ENCODE results near the gene FAM13A.

DNA sequence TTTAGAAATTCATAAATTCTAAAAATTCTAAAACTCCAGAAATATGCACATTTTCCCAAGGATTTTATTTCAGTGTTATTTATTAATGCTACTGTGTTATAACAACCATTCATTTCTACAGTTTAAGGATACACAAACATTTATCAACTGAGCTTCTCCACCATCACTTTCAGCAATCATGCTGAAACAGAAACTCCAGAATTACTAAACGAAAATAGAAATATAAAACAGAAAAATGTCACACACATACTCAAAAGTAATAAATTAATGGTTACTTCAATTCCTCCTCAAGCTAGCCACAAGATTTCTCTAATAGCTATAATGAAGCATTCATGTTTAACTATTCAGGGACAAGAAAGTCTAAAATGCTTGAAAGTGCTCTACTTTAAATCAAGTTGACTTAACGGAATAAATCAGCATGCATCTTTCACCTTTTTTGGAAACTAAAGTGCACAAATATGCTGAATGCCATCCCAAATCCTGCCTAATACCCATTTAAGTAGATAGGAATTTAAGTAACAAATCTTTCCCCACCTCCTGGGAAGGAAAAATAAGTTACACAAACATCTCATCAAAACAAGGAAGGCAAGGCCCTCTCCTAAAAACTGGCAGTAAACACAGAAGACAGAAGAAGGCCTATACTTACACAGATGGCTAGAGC lies 563 bp downstream of the FAM13A start:
- no peak for TF ChIP-seq POLR2A (IDR thresholded peaks at IDR 0.05; ENCODE audit: extremely low read depth, insufficient read length)
- TF ChIP-seq, protein P1, sequence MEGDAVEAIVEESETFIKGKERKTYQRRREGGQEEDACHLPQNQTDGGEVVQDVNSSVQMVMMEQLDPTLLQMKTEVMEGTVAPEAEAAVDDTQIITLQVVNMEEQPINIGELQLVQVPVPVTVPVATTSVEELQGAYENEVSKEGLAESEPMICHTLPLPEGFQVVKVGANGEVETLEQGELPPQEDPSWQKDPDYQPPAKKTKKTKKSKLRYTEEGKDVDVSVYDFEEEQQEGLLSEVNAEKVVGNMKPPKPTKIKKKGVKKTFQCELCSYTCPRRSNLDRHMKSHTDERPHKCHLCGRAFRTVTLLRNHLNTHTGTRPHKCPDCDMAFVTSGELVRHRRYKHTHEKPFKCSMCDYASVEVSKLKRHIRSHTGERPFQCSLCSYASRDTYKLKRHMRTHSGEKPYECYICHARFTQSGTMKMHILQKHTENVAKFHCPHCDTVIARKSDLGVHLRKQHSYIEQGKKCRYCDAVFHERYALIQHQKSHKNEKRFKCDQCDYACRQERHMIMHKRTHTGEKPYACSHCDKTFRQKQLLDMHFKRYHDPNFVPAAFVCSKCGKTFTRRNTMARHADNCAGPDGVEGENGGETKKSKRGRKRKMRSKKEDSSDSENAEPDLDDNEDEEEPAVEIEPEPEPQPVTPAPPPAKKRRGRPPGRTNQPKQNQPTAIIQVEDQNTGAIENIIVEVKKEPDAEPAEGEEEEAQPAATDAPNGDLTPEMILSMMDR (IDR thresholded peaks at IDR 0.05; ENCODE audit: low read depth, low read length), result no peak
- no peak for TF ChIP-seq MYC (IDR thresholded peaks at IDR 0.05; ENCODE audit: low read depth, low read length)
